ENCODE measurements around the gene TTLL8. TPM values are rescaled to one million over a fixed set of nuclear protein-coding genes. Genes with fewer than 3 reads are reported as not detected.

The TTLL8 gene
- polyA plus RNA-seq, 4 donors: not detected

DNA sequence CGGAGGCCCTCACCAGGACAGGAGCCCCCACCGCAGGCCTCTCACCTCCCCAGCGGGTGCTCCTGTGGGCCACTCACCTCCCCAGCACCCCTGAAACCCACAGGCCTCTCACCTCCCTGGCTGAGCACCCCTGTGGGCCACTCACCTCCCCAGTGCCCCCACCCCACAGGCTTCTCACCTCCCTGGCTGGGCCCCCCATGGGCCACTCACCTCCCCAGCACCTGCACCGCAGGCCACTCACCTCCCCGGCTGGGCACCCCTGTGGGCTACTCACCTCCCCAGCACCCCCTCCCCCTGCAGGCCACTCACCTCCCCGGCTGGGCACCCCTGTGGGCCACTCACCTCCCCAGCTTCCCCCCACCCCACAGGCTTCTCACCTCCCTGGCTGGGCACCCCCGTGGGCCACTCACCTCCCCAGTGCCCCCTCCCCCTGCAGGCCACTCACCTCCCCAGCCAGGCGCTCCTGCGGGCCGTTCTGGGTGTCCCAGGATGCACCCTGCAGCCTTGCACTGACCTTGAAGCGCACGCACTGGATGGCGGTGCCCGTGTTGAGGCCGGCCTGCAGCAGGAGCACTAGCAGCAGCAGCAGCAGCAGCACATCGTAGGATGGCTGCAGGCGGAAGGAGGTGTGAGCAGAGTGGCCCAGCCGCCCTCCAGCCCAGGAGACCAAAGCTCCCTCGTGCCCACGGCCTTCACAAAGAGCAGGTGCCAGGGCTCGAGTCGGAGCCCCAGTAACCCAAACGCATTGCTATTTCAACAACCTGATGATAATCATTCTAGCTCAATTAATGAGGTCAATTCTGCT, 5.7 kb upstream of the TTLL8 start:
- no peak for DNase-seq (ENCODE audit: low read depth in 4 of 4, low spot score in 2 of 4)

DNA sequence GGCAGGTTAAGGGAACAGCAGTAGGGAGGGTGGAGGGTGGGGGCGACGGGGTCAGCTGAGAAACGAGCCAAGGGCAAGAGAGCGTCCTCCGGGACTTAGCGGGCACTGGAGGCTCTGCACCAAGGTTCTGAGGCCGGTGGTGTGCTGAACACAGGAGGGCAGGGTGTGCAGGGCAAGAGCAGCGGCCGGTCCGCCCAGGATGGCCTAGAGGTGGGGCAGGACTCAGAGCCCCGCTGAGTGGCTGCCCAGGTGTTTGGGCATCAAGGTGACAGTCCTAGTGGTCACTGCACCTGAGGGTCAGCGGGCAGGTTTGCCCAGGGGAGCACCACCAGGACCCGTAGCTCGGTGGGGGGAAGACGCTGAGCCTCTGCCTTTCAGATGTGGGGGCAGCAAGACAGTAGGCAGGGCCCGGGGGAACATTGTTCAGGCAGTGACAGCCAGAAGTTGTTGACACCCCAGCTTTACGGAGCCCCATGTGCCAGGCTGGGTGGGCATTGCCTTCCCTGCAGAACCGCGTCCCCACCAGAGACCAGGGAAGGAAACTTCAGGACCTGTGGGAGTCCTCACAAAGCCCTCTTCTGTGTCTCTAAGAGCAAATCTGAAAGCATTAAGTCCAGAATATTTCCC, 4.5 kb upstream of the TTLL8 start:
- DNase-seq (ENCODE audit: low read depth in 4 of 4, low spot score in 2 of 4): no peak

DNA sequence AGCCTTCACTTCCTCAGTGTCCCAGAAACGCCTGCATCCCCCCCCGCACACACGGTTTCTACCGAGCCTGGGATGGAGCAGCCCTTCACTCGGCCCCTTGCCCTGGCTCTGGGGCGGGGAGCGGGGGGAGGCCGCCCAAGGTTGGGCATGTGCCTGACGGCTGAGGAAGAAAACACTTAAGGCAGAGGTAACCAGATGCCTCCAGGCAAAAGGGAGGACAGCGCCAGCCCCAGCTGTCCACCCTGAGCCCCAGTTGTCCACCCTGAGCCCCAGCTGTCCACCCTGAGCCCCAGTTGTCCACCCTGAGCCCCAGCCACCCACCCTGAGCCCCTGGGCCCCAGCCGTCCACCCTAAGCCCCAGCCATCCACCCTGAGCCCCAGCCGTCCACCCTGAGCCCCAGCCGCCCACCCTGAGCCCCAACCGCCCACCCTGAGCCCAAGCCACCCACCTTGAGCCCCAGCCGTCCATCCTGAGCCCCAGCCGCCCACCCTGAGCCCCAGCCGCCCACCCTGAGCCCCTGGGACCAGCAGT, 3.8 kb upstream of the TTLL8 start:
- DNase-seq (ENCODE audit: low read depth in 4 of 4, low spot score in 2 of 4): no peak

DNA sequence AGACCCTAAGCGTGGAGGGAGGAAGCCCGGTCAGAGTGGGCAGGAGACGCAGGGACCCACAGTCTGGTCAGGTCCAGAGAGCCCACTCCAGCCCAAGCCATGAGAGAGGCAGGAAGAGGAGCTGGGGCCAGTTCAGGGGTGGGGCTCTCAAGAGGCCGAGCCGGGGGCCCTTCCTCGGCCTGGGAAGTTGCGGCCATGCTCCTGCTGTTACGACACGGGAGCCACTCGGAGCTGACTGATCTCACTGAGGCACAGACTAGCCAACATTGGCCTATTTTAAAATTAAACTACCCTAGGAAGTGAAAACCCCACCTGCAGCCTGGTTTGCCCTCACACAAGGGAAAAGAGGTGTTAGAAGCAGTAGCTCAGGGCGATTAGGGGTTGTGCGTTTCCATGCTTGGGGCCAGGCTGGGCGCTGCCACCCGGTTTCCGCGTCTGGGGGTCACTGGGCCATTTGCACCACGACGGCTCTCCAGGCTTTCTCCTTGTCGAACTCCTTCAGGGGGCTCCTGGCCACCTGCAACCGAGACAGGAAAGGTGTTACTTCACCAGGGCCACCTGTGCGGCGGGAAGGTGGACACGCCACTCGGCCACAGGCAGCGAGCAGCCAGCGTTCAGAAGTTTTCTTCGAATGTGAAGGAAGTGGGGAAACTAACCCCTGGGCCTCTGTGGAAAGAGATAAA, 3.2 kb upstream of the TTLL8 start:
- no peak for DNase-seq (ENCODE audit: low read depth in 4 of 4, low spot score in 2 of 4)

DNA sequence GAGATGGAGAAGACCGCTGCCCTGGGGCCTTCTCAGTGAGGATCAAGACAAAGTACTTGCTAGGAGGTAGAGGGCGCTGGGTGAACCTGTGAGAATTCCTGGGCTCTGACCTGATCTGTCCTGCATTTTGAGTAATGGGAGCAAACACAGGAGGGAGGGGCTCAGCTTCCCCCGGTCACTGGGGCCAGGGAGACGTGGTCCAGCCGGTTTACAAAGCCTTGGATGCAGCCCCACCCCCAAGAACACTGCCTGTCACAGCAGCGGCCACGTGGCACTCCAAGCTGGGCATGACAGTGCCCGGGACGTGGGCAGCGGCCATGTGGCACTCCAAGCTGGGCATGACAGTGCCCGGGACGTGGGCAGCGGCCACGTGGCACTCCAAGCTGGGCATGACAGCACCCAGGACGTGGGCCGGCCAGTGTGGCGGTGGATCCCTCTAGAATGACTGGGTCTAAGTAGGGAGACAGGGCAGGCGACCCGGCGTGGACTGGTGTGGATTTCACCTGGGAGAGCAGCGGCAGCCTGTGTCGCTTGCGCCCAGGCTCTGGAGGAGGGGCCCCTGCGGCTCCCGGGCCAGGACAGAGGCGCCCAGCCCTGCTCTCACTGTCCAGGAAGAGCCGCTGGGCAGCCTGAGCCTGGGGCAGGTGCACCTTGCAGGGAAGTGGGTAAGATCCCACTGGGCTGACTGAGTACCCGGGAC, 2.5 kb upstream of the TTLL8 start:
- DNase-seq (ENCODE audit: low read depth in 4 of 4, low spot score in 2 of 4): no peak

DNA sequence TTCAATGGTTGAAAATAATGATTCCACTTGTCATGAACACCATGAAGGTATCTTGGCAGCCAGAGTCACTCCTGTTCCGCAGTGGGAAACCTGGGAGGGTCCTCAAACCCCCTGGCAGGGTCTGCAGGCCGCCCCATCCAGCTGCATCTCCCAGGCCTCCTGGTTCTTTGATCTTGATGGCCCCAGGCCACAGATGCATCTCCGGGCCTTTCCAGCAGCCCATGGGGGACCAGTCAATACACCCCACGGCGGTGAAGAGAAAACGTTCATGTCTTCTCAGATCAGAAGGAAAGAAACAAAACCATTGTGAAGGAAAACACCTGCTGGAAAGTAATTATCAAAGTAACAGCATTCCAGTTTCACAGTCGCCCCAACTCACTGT, 1.8 kb upstream of the TTLL8 start:
- no peak for DNase-seq (ENCODE audit: low read depth in 4 of 4, low spot score in 2 of 4)

DNA sequence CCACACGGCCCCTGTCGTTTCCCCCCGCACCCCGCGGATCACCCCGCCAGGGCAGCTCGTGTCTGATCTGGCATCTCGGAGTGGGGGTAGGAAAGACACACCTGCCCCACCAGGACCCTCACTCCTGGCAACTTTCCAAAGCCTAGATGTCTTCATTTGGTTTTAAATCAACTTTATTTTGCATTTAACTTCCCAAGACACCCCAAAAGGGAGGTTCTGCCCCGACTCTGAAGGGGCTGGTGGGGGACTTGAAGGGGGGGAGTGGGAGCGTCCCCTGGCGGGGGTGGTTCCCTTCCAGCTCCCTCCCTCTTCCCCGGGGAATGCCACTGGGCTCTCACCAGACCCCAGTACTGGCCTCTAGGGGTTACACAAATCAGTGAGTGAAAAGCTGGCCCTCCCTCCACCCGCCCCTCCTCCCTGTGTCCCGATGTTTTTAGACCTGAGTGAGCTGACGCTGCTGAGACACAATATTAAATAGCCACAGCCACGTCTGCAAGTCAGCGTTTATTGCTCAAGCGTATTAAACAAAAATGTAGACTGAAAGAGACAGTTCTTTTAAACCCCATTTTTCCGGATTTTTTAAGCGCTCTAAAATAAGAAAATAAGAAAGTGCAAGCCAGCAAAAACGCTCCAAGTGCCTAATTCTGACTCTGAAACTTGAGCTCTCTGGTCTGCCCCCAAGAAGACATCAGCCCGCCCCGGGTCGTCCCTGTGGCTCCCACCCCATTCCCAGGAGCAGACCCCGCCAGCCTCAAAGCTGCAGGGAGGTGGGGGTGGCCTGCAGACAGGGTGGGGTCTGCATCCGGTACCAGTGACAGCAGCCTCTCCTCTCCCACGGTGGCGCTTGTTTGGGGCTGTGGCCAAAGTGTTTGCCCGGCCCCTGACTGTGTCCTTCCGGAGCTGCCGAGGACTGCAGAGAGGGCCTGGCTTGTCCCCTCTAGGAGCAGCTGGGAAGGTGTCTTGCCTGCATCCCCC, 1.1 kb upstream of the TTLL8 start:
- DNase-seq (ENCODE audit: low read depth in 4 of 4, low spot score in 2 of 4): peak in 1 of 4 donors; percentile 50

DNA sequence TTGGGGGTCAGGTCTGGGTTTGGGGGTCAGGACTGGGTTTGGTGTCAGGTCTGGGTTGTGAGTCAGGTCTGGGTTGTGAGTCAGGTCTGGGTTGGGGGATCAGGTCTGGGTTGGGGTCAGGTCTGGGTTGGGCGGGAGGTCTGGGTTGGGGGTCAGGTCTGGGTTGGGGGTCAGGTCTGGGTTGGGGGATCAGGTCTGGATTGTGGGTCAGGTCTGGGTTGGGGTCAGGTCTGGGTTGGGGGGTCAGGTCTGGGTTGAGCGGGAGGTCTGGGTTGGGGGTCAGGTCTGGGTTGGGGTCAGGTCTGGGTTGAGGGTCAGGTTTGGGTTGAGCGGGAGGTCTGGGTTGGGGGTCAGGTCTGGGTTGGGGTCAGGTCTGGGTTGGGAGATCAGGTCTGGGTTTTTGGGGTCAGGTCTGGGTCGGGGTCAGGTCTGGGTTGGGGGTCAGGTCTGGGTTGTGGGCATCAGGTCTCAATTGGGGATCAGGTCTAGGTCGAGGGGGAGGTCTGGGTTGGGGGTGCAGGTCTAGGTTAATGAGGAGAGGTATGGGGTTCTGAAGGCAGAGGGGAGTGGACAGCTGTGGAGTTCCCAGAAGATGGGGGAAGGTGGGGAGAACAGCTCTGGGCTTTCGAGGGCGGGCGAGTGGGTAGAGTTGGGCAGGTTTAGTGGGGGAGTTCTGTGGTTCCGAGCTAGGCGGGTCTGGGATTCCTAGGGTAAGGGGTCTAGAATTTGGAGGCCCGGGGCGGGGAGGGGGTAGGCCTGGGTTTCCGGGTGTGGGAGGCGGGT, 629 bp downstream of the TTLL8 start:
- DNase-seq (ENCODE audit: low read depth in 4 of 4, low spot score in 2 of 4): no peak

DNA sequence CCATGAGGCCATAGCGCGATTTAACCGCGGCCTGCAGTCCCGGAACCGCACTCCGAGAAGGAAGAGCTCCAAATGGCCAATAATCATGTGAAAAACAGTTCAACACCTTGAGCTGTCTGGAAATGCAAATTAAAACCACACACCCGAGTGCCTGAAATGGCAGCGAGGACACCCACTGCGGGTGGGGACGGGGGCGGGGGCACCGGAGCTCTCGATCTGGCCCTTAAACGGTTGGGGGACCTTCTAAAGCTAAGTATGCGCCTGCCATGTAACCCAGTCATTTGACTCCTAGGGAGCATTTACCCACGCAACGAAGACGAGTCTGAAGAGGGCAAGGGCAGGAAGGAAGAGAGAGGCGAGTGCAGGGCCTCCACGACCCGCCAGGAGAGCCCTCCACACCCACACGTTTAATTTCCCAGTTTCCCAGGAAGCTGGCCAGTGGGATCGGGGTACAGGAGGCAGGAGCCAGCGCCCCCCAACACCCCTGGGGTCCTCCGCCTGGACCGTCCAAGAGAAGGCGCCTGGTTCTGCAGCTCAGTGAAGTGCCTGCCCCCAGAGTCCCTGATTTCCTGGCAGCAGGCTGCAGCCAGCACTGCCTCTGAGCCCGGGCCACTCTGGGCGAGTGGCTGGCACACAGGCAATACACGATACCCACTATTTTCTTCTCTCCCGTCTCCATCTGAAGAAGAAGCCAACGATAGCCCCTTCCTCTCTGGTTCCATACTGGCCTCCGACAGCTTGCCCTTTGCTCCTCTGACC, 1.7 kb downstream of the TTLL8 start:
- no peak for DNase-seq (ENCODE audit: low read depth in 4 of 4, low spot score in 2 of 4)

DNA sequence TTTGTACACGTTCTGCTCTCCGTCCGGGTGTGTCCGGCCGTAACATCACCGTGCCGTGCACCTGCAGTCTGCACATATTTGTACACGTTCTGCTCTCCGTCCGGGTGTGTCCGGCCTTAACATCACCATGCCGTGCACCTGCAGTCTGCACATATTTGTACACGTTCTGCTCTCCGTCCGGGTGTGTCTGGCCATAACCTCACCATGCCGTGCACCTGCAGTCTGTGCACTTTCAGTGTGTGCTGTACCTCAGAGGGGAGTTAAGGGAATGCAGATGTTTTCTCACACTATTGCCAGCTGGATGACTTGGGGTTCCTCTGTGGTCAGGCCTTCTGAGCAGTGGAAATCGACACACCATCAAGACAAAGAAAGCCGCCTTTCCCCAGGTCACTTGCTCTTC, 4.2 kb downstream of the TTLL8 start:
- DNase-seq (ENCODE audit: low read depth in 4 of 4, low spot score in 2 of 4): no peak

DNA sequence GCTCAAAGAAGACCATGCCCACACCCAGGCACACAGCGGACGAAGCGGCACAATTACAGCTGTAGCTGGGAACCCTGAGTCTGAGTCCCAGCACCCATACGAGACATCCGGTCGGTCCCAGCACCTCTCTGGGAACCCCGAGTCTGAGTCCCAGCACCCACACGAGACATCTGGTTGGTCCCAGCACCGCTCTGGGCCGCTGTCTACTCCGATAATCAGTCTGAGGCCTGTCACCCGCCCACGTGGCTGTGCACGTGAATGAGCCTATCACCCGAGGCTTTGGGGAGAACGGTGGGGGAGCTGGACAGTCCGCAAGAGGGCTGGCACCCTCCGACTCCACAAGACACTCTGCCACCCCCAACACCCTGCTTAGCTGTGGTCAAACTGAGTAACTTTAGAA, 6.2 kb downstream of the TTLL8 start:
- no peak for DNase-seq (ENCODE audit: low read depth in 4 of 4, low spot score in 2 of 4)

DNA sequence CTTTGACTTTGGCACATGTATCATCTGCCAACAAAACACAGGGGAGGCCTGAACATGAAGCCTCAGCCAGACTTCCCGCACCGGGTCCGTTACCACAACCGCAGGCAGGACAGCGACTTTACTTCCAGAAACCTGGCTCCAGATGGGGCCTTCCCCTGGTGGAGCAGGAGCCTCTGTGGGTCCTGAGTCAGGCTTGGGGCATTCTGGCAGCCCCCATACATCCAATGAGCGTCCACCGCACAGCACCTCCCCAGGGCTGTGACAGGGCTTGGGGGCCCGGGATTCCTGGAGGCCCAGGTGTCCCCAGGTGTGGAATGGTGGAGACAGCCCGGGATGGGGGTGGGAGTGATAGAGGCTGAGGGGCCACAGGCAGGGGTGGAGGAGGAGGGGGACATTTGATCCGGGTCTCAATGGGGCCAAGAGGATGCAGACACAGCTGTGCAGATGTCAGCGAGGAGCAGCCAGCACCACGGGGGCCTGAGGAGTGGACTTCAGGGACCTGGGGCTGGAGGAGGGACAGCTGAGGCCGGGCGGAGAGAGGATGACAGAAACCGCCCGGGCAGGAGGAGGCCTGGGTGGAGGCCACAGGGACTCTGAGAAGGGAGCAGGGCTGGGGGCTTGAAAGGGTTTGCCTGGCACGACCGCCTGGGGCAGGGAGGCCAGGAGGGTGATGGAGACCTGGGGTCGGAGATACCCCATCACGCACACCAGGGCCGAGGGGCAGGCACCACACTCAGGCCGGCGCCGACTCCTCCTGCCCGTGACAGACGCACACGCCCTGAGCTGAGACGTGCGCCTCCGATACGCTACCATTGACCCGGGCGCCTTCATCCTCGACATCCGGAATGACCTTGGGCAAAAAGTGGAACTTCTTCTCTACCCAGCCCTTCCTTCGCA, 8.6 kb downstream of the TTLL8 start:
- DNase-seq (ENCODE audit: low read depth in 4 of 4, low spot score in 2 of 4): no peak

DNA sequence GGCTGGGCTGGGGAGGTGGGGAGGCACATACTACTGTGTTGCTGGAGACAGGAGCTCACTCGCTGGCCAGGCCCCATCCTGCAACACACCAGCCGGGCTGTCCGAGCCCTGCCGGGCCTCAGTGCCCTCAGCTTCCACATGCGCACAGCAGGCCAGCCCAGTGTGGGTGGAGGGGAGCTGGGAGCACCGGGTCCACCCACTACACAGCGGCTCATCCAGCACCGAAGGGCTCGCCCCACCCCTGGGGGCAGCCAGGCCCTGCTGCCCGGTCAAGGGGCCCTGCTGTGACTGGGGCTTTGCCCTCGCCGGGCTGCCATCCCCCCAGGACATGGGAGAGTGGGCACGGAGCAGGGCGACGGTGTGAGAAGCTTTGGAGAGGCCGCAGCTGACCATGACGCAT, 9.3 kb downstream of the TTLL8 start:
- DNase-seq (ENCODE audit: low read depth in 4 of 4, low spot score in 2 of 4): no peak

DNA sequence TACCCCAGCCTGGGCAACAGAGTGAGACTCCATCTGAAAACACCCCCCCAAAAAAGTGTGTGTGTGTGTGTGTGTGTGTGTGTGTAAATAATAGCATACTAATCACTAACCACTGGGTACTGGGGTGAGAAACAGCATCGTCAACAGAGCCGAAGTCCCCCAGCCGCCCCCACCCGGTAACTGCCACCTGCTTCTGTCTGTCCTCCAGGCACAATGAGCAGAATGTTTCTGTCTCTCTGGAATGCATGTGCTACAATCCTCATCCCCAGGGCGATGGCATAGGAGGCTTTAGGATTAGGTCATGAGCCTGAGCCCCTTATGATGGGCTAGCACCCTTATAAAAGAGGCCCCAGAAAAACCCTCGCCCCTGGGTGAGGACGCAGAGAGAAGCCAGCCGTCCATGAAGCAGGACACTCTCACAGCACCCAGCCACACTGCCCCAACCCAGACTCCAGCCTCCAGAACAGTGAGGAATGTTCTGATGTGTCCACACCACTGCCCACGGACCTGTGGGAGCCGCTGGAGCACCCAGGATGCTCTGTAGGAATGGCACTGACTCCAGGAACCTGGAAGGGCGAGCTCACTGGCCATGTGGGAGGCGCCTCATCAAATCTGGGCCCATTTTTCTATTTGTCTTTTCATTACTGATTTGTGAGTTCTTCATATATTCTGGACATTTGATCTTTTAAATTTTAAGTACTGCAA, 9.9 kb downstream of the TTLL8 start:
- DNase-seq (ENCODE audit: low read depth in 4 of 4, low spot score in 2 of 4): no peak

DNA sequence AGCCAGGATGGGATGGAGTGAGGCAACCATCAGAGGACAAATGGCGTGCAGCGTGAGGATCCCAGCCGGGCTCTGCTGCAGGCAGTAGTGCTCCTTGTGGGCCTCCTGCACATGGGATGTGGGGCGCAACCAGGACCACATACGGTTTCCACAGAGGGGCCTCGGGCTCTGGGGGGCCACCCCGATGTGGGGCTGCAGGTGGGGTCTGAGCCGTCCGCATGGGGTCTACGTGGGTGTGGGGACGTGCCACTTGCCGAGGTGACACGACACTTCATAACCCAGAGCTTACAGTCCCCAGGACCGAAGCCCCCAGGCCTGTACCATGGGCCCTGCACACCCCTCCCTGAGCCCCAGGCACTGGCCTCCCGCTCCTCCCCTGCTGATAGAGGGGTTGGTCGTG, 10.8 kb downstream of the TTLL8 start:
- no peak for DNase-seq (ENCODE audit: low read depth in 4 of 4, low spot score in 2 of 4)

DNA sequence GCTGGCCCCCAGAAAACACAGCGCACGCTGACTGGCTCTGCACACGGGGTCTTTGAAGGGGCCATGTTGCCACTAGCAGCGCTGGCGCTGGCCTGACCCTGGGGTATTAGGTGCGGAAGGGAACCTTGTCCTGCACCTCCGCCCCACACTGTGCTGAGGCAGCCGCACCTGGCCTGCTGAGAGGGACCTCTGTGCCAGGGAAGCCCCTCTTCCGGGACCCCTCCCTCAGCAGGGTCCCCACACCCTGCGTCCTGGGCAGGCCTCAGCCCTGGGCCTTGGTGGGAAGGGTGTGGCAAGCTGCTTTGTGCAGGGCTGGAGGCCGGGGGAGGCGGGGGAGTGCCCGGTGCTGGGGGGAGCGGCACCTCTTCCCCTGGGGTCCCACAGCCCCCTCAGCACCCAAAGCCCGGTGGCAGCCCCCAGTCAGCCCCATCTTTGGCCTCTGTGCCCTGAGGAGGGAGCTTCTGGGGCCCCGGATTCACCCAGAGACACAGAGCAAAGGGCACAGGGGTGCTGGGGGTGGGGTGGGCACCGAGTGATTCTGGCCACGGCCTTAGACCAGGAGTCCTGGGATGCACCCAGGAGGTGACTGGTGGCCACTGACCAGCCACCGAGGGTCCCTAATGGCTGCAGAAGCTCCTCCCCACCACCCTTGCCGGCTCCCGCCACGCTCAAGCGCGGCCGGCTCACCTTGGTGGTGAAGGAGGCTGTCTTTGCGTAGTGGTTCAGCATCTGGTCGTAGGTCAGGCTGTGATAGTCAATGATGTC, 11.4 kb downstream of the TTLL8 start:
- no peak for DNase-seq (ENCODE audit: low read depth in 4 of 4, low spot score in 2 of 4)
